HG03378 (cell line): ENCODE results near the gene MSMB.

ENCODE experiments used
- ATAC-seq: cut with Tn5 transposase; IDR thresholded peaks from one replicate; pipeline ENCODE4 v1.9.1; 2021; ENCODE audit warnings: mild to moderate bottlenecking, moderate library complexity; ENCODE audit not compliant: unreplicated experiment

MSMB gene

DNA sequence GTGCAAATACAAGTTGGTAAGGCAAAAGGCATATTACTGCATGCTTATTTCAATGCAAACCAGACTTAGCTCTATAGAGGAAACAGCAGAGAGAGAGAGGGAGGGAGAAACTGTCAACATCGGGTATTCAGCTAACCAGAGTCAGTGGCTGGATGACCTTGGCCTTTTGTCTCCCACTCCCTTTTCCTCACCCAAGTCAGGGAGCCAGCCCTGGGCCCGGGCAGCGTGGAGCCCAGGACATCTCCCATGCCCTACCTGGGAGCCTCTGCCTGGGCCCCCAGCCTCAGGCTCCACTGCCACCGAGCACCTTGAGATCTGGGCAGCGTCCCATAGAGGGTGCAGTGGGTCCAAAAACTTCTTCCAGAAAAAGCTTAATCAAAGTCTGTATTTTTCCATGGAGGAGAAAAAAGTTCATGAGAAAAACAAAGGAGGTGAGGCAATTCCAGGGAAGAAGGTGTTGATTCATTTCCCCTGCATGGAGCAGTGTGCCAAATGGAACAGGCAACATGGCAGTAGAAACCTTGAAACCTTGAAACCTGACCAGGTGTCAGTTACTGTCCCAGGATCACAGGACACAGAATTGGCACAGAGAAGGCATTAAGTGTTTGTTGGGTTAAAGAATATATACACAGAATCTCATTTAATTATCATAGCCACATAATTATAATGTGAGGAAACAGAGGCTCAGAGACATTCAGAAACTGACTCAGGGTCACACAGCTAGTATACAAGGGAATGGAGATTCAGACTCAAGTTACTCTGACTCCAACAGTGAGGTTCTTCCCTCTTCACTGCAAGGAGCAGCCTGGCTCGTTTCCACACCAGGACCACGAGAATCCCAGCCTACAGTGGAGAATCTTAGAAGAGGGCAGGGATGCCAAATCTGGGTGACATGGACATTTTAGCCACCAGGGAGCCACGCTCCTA, 9.9 kb downstream of the MSMB start:
- no peak for ATAC-seq

DNA sequence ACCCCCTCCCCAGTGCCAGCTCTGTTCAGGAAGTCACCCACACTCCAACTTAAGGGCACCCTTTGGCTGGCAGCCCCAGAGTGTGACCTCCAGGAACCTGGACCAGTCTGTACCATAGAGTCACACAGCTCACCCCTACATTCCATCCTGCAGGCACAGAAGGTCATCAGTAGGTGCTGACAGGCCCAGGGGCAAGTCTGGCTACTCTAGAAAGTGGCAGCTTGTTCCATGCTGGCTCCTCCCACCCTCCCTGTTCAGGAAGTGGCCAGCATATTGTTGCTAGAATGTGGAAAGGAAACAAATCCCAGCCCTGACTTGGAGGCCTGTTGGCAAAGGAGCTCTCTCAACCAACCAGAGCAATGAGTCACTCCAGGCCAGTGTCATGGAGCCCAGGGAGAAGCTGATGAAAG, 12.5 kb downstream of the MSMB start:
- no peak for ATAC-seq

DNA sequence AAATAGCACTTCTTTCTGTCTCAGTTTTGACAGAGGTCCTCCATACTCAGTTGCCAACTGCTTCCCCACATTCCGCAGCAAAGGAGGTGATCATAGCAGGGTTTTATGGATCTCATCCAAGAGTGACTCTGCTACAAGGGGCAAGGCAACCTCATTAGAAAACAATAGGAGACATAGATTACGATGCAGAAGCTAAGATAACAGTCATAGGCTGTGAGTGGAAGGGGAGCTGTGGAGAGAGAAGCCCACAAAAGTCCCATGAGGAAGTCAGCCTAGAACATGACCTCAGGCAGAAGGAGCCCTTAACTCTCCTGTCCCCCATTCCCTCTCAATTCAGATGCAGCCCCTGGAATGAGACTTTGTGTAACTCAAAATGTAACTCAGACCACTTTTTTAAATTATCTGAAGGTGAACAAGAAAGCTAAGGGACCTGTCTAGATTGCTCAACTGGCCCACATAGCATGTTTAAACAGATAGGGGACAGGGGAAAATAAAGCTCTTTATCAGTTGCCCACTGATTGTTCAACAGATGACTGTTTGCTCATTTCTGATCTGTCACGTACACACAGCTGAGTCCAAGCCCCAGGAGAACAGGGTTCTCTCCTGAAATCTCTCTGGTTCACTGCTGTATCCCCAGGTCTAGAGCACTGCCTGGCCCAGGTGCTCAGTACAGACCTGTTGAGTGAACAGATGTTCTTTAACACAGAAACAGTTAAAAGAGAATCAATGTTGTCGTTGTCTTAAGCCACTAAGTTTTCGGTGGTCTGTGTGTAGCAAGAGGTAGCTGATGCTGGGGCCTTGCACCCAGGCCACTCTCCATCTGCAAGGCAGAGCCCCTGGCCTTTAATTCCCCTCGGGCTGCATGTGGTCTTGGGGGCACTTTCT, 14.2 kb downstream of the MSMB start:
- no peak for ATAC-seq

DNA sequence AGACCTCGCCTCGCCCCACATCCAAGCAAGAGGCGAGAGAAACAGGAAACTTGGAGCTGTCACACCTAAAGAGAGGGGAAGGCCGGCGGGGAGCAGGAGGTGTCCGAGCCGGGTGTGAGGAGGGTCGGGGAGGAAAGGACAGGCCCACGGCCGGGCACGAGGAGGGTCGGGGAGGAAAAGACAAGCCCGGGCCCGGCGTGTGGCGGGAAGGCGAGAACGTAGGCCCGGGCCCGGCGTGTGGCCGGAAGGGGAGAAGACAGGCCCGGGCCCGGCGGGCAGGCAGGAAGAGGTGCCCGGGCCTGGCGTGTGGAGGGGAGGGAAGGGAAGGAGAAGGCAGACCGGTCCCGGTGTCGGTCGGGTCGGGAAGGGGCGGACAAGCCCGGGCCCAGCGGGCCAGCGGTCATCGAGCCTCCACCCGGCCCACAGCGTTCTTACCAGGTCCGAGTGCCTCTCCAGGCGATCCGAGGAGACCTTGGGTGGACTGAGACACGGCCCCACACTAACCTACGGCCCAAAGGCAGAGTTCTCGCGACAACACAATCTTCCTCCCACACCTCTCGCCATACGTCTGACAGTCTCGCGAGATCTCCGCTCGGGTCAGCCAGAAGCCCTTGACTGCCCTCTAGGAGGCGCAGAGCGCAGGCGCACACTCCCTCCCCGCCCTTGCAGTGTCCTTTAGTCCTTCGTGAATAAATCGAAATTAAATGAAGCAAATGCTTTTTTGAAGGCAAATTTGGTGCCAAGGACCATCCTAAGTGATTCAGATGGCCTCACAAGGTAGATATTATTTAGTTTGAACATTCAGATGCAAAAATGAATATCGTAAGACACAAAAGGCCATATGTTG, 15.8 kb downstream of the MSMB start, which contains the start of gene NCOA4:
Gene NCOA4 (minus strand): TSS at position 533 of the 847 bp plus-strand sequence. CDS start 13,943 bp downstream, outside the sequence.
- ATAC-seq: peak; percentile 97

DNA sequence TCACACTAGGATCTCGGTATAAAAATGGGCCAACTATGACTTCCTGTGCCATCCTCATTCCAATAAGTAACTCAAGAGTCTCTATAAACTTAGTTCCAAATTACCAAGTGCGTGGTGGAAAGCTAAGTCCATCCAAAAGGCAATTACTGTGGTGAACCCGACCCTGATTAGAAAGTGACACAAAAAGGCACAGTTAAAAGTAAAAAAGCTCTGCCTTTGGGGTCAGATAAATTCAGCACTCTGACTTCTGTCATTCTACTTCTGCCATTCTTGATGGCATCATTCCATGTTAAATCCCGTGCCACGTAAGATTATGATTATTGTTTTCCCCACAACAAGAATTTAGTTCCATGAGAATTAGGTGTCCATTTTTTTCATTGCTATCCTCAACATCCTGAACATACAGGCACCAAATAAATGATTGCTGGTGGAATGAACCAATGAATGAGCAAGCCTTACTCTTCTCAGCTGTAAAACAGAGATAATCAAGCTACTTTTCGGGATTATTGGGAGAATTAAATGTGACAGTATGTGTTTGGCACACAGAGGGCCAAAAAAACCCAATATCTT, 16.5 kb downstream of the MSMB start:
- ATAC-seq: no peak

DNA sequence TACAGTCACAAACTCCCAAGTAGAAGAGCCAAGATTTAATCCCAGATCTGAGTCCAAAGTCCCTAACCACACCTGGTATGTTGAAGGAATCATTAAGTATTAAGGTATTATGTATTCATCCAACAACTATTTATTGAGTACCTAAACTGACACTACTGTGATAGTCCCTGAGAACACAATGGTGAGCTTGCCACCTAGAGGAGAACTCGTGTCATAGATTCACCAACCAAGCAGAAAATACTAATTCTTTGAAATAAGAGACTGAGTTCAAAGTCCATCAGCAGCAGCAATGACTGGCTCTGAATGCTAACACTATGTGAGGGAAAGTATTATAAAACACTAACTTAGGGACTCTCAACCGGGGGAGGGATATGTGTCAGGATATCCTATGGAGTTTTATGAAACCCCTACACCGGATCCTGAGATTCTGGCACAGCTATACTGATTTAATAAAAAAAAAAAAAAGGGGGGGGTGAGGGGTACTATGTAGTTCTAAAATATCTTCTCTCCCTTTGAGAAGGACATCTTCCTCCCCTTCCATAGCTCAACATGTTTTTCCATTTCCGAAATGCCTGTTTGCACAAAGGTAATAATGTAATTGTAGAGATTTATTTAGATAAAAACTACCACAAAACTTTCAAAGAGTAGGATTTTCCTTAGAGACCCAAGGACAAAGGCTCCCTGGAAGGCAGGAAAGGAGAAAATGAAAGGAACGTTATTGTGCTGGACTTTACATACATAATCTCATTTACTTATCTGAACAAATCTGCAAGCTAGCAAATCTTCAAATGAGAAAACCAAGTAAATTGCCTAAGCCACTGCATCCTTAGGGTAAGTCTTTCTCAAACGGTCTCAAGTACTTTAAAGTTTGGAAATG, 17.2 kb downstream of the MSMB start:
- peak; percentile 42 for ATAC-seq

DNA sequence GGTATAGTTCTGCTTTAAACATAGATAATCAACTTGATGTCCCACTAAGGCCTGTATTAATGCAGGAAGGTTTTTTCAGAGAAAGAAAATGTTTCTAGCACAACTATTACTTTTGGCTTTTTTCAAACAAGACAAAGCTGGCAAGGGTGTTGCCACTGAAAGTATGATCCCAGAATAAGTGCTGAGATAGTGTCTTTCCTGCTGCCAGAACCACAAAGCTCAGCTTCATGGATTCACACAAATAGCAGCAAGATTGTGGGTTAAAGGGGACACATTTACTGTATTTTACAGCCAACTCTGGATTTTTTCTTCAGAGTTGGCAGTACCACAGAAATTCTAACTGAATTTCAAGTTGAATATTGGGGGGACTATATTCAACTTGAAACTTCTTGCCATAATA, 20.0 kb downstream of the MSMB start:
- ATAC-seq: no peak

DNA sequence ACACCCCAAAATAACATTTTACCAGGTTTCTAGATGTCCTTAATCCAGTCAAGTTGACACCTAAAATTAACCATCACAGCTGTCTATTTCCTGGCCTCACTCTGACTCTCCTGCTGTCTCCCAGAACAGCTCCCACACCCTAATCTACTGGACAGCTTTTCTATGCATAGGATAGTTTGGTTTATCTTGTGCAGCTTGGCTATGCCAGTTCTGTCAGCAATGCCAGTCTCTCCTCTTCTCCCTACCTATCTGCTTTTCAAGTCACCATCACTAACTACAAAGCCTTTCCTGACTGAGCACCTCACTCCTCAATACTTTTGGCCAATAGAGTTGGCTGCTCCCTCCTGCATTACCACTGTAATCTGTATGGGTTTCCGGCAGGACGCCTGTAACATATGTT, 20.7 kb downstream of the MSMB start:
- ATAC-seq: no peak

DNA sequence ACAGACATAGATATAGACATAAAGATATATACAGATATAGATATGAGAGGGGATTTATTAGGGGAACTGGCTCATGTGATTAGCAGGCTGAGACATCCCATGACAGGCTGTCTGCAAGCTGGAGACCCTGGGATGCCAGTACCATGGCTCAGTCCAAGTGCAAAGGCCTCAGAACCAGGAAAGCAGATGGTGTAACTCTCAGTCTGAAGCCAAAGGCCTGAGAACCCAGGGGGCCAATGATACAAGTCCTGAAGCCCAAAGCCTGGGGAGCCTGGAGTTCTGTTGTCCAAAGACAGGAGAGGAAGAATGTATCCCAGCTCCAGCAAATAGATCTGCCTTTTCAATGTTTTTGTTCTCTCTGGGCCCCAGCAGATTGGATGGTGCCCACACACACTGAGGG, 21.1 kb downstream of the MSMB start:
- no peak for ATAC-seq

DNA sequence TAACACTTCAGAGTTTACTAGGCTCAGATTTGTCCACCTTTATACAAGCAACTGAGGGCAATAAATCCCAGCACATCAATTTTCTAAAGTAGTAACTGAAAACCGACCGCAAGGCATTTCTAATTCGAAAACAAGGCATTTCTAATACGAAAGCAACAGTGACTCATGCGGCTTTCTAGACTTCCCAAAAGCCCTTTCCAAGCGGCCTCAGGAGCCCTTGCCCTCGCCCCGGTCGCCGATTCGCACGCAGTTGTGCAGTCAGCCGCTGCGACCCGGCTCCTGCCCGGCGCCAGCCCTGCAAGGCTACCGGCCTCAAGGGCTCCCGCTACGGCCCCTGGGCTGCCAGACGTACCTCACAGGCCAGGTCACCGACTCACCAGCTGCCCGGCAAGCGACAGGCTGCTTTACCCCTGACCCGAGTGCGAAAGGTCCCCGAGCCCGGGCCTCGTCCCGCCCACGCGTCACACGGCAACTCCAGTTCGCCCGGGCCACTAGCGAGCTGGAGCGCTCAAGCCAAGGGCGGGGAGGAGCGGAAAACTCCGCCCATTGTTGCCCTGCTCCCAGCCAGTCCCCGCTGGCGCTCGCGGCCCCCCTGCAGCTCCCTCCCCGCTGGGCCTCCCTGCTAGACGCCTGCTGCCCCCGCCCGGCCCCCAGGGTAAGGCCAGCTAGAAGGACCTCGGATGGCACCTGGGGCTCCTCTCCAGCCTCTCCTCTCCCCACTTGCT, 22.9 kb downstream of the MSMB start:
- ATAC-seq: peak; percentile 72

DNA sequence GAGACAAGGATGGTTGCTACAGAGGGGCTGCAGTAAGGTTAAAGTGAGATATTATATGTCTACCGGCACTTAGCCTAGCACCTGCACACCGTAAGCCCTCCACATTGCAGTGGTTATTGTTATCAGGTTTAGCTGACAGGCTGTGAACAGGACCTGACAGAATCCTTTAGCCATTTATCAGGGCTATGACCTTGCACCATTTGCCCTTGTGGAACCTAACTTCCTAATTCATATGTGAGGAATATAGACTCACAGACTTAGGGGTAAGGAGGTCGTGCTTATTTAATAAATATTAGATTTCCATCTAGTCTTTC, 25.8 kb downstream of the MSMB start:
- no peak for ATAC-seq

DNA sequence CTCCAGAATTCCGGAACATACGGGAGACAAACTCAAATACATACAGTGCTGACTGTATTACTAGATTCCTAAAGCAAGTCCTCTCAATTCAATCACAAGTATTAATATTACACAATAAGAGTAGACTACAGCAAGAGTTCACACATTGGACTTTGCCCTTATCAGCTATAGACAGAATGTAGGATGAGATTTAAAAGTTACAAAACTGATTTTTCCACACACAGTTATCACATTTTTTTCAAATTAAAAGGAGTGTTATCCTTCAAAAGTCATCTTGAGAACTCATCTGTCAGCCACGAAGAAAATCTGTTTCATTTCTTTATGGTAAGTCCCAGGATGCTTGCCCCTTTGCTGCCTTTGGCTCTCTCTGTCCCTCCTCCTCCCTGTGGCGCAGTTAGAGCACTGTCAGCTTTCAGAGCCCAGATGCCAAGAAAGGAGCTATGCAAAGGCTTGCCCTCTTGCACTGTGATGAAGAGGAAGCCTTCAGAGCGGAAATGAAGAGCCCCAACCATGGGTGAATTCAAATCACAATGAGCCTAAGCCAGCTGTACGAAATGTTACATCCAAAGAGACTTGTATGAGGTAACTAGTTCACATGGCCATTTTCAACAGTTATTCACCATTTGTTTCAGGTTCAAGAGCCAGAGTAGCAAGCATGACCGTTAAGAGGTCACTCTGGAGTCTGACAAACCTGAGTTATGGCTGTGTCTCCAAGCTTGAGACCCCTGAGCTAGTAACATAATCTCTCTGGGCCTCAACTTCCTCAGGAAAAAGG, 26.3 kb downstream of the MSMB start:
- ATAC-seq: no peak

DNA sequence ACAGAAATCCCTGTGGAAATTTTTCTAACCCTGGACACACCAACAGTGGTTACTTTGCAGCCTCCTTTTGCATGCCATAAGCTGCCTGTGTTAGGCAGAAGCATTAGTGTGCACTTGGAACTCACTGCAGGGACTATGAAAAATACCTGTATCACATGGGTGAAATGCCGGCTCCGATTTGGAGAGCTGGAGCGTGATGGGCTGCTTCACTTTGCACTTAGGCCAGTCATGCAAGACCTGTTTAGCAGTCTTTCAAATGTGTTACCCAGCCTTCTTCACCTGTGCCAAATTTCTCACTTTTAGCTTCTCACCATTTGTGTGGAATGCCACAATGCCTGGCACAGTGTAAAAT, 26.9 kb downstream of the MSMB start:
- ATAC-seq: no peak

DNA sequence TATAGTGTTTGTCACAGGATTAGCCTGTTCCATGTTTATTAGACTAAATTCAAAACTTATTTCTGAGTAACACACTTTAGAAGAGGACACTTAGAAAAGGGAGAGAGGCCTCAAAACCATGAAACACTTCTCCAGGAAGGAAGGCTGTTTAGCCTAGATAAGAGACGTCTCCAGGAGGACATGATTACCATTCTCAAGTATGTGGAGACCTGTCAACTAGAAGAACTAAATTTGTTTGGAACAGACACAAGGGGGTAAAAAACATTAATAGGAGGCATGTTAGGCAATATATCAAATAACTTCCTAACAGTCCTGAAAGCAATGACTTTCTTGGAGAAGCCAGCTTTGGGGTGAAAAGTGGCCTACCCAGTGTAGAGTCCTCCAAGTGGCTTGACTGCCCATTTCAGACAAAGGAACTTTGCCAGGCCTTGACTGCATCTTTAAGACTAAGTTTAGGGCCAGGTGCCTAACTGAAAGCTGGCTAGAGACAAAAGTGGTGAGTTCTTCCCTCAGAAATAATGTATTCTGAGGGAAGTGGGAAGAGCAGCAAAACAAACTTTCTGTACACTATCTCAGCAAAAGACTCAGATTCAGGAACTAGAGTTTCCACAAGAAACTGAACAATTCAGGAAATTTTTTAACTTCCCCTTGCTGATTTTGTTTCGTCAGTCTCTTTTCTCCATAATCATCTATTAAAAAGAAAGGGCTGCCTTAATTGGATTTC, 27.5 kb downstream of the MSMB start:
- no peak for ATAC-seq

DNA sequence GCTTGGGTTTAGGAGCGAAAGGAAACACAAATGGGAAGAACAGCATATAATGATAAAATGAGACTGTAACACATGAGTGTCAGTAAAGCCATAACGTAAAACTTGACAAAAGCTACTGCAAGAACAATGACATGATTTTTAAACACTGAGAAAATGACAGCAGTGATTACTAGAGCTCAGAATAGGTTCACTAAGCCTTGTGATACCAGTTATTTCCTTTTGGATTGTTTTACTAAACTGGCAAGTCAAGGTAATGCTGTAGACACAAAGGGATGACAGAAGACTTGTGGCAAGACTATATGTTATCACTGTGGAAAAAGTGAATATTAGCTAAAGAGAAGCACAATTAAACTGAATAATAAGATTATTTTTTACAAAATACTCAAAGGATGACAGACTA, 28.3 kb downstream of the MSMB start:
- ATAC-seq: no peak

DNA sequence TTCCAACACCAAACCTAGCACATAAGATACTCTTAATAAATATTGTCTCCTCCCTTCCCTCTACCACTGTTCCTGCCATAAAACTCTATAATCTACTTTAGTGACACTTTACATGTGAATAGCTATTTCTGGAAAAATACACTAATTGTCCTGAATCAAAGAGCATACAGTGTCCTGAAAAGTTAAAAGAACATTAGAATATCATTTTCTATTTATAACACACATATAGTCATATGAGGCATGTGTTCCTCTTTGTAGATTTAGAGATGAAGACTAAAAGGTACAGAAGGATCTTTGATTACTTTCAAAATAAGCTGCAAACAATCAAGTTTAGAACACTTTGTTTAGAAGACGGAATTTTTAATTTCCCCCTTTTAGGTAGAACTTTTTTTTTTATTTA, 29.3 kb downstream of the MSMB start:
- ATAC-seq: no peak

DNA sequence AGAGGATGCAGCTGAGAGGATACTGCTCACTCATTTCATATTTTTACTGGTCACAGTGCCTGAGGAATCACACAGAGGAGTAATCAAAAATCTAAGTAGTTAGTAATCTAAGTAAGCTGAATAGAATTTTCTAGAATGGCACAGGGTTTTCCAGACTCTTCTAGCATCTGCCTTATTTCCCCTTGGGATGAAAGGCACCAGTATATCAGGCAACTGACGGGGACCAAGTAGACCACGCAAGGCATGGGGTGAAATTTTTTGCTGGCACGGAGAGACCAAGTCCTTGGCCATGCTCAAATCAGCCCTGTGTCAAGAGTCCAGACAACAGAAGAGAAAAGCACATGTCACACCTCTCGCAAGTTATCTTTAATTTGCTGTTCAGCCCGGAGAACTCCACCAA, 29.9 kb downstream of the MSMB start:
- ATAC-seq: no peak
